SK-MEL-5 (cell line): ENCODE measurements around the gene ZNF865. TPM values are rescaled to one million over a fixed set of nuclear protein-coding genes. Genes with fewer than 3 reads are reported as not detected.
"Not testable (repeated sequence)": the region's sequence is repeated elsewhere in the genome, so short reads cannot be mapped to it uniquely, and the experiment has no call there.

Experiments
- DNase-seq: peaks from one replicate; pipeline ENCODE4 v3.0.0-alpha.2; 2016; ENCODE audit warnings: low read depth, low spot score
- in situ Hi-C: cut with HindIII; loops from 2 replicates; pipeline ENCODE4 v1.10.0; 2016; ENCODE audit warnings: low sequenced_read_pairs, high pct_unique_total_duplicates, low pct_unique_long_range_greater_than_20kb
- polyA plus RNA-seq, 2 experiments: library from polyadenylated mRNA; depleted of rRNA; stranded (reverse); fragments of >200 nt; gene quantifications; 2 replicates each; pipeline ENCODE4 v1.2.3, GENCODE V29; 2015
- total RNA-seq: library from RNA; depleted of rRNA; stranded (reverse); fragments of >200 nt; shearing (Covaris generic); gene quantifications from 2 replicates; pipeline ENCODE4 v1.2.3, GENCODE V29; 2014; rRNA removed

Gene ZNF865
- total RNA-seq = 0.69 and 0.85 TPM in 2 replicates
- 7.4 and 10.0 TPM in 2 replicates for polyA plus RNA-seq (2015; cell fraction: cytosol; rRNA removed)
- polyA plus RNA-seq (2015; cell fraction: nucleus; rRNA removed) = 4.5 and 9.0 TPM in 2 replicates

GRCh38 chr19:55605637-55606470 is at the start of gene ZNF865:
ZNF865 (plus strand) TSS chr19:55605647; CDS start chr19:55613619, 7,972 bp downstream.
- peak; percentile 82 for DNase-seq
- in situ Hi-C loops = no loop called here

GRCh38 chr19:55559684-55560083 is 45.8 kb upstream of the ZNF865 start:
- in situ Hi-C loops = no loop called here
- DNase-seq = no peak

- DNase-seq = no peak
- in situ Hi-C loops = no loop called here
These were observed 42.2 kb upstream of the ZNF865 start for GRCh38 chr19:55563261-55563690.

GRCh38 chr19:55566823-55567222 is 38.6 kb upstream of the ZNF865 start:
- in situ Hi-C loops = no loop called here
- DNase-seq = no peak

- no peak for DNase-seq
- in situ Hi-C loops = no loop called here
These were observed 37.6 kb upstream of the ZNF865 start for GRCh38 chr19:55567708-55568328.

GRCh38 chr19:55569477-55569876 is 36.0 kb upstream of the ZNF865 start:
- DNase-seq, in situ Hi-C loops: not testable (repeated sequence)

GRCh38 chr19:55573929-55574328 is 31.5 kb upstream of the ZNF865 start:
- DNase-seq, in situ Hi-C loops: not testable (repeated sequence)

- no peak for DNase-seq
- in situ Hi-C loops = no loop called here
These were observed 28.7 kb upstream of the ZNF865 start for GRCh38 chr19:55576746-55577145.

GRCh38 chr19:55578031-55578760 is 27.3 kb upstream of the ZNF865 start:
- DNase-seq = no peak
- in situ Hi-C loops = no loop called here

GRCh38 chr19:55578761-55579747 is 26.4 kb upstream of the ZNF865 start:
- in situ Hi-C loops = no loop called here
- DNase-seq = no peak

GRCh38 chr19:55579766-55580621 is 25.5 kb upstream of the ZNF865 start:
- no peak for DNase-seq
- in situ Hi-C loops = no loop called here

- DNase-seq = peak; percentile 87
- in situ Hi-C loops = no loop called here
These were observed 24.8 kb upstream of the ZNF865 start, which contains the start of gene ZNF579 for GRCh38 chr19:55580628-55581144. ZNF579 (minus strand) TSS chr19:55580848; CDS start chr19:55579639, 1,209 bp downstream.

- in situ Hi-C loops = no loop called here
- no peak for DNase-seq
These were observed 24.2 kb upstream of the ZNF865 start for GRCh38 chr19:55581145-55581822.

- in situ Hi-C loops = no loop called here
- no peak for DNase-seq
These were observed 23.6 kb upstream of the ZNF865 start for GRCh38 chr19:55581823-55582223.

GRCh38 chr19:55582284-55582683 is 23.2 kb upstream of the ZNF865 start:
- in situ Hi-C loops, DNase-seq: not testable (repeated sequence)
